DND-41 (cell line): ENCODE data around the gene TRPM1.

Source experiments
- ATAC-seq: fragments of 200-7000 bp; cut with Tn5 transposase; 3 replicates; pipeline ENCODE4 v1.9.1; 2021; ENCODE audit warnings: low read depth; ENCODE audit not compliant: insufficient read depth
- DNase-seq: peaks from one replicate; pipeline ENCODE4 v3.0.0-alpha.2; 2020
- H2AFZ ChIP-seq: 2 replicates; pipeline ENCODE4 v1.6.0; 2012; ENCODE audit warnings: low read depth, low read length
- H3K27ac ChIP-seq: 2 replicates; pipeline ENCODE4 v1.5.1; 2012; ENCODE audit warnings: low read length, inconsistent platforms
- H3K27me3 ChIP-seq: fragments of 200-600 bp; sonication (generic); 2 replicates; pipeline ENCODE4 v1.6.0; 2012; ENCODE audit warnings: low read length, mild to moderate bottlenecking, inconsistent platforms; ENCODE audit not compliant: insufficient read depth, poor library complexity
- H3K36me3 ChIP-seq: 2 replicates; pipeline ENCODE4 v1.5.1; 2012; ENCODE audit warnings: low read length, inconsistent platforms; ENCODE audit not compliant: insufficient read depth
- H3K4me1 ChIP-seq: 2 replicates; pipeline ENCODE4 v1.5.1; 2012; ENCODE audit warnings: mild to moderate bottlenecking, low read length; ENCODE audit not compliant: insufficient read depth
- H3K4me2 ChIP-seq: 2 replicates; pipeline ENCODE4 v1.6.0; 2012; ENCODE audit warnings: mild to moderate bottlenecking, moderate library complexity, low read length, inconsistent platforms; ENCODE audit not compliant: insufficient read depth
- H3K4me3 ChIP-seq, 2 experiments: fragments of 200-600 bp in 1 of 2; shearing (Covaris generic) in 1 of 2; 2 replicates each; pipeline ENCODE4 v1.5.1; 2012 to 2016; ENCODE audit warnings: inconsistent platforms in 2 of 2, low read length in 2 of 2, mild to moderate bottlenecking in 2 of 2, low read depth in 1 of 2, moderate library complexity in 1 of 2
- H3K79me2 ChIP-seq: 2 replicates; pipeline ENCODE4 v1.6.0; 2012; ENCODE audit warnings: low read length, inconsistent platforms; ENCODE audit not compliant: insufficient read depth
- H3K9ac ChIP-seq: 2 replicates; pipeline ENCODE4 v1.6.0; 2012; ENCODE audit warnings: low read depth, mild to moderate bottlenecking, inconsistent platforms, low read length, moderate library complexity
- H3K9me3 ChIP-seq: 2 replicates; pipeline ENCODE4 v1.5.1; 2012; ENCODE audit warnings: low read length, moderate library complexity, mild to moderate bottlenecking, inconsistent platforms; ENCODE audit not compliant: insufficient read depth, severe bottlenecking
- H4K20me1 ChIP-seq: 2 replicates; pipeline ENCODE4 v1.6.0; 2012; ENCODE audit warnings: low read length; ENCODE audit not compliant: insufficient read depth
- EZH2 ChIP-seq: IDR thresholded peaks from 3 replicates; pipeline ENCODE4 v1.6.1; 2012; ENCODE audit warnings: borderline replicate concordance, low read depth, mild to moderate bottlenecking, moderate library complexity, low read length, inconsistent platforms; ENCODE audit not compliant: severe bottlenecking
- TF ChIP-seq, protein P1 (sequence below): IDR thresholded peaks from 2 replicates; pipeline ENCODE4 v1.5.1; 2012; ENCODE audit warnings: borderline replicate concordance, low read length, moderate library complexity, mild to moderate bottlenecking; ENCODE audit not compliant: poor library complexity, severe bottlenecking; ENCODE audit errors: extremely low read depth

The TRPM1 gene

DNA sequence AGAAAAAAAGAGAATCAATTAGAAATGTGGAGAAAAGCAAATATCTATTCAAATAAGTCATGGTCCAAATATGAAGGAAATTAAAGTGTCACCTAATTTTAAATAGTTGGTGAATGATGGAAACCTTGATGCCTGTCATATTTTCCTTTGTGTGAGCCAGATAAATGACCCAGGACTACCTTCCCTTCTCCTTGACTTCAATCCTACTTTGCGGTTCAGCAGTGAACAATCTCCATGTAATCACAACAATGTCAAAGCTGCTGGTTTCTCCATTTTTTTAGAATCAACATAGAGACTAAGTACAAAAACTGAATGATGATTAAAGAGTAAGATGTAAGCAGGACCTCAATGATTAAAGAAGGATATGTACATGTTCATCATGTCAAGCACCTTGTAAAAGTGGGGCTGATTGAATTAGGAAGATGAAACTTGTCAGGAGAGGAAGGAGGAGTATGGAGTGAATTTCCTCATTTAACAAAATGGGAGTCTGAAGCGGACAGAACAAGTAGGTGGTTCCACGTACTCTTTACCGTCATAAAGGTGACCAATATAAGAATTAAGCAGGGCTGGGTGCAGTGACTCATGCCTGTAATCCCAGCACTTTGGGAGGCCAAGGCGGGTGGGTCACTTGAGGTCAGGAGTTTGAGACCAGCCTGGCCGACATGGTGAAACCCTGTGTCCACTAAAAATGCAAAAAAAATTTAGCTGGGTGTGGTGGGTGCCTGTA is 43.1 kb downstream of the TRPM1 start:
- no peak for DNase-seq
- H4K20me1 ChIP-seq: no peaks in the 10 kb centered on the region
- no peak overlapping the region for H2AFZ ChIP-seq
- H3K4me2 ChIP-seq: no peak overlapping the region
- H3K4me1 ChIP-seq: no peaks in the 10 kb centered on the region
- no peak overlapping the region for H3K27ac ChIP-seq
- H3K4me3 ChIP-seq: no peak overlapping the region
- no peak for TF ChIP-seq EZH2
- TF ChIP-seq, protein P1, sequence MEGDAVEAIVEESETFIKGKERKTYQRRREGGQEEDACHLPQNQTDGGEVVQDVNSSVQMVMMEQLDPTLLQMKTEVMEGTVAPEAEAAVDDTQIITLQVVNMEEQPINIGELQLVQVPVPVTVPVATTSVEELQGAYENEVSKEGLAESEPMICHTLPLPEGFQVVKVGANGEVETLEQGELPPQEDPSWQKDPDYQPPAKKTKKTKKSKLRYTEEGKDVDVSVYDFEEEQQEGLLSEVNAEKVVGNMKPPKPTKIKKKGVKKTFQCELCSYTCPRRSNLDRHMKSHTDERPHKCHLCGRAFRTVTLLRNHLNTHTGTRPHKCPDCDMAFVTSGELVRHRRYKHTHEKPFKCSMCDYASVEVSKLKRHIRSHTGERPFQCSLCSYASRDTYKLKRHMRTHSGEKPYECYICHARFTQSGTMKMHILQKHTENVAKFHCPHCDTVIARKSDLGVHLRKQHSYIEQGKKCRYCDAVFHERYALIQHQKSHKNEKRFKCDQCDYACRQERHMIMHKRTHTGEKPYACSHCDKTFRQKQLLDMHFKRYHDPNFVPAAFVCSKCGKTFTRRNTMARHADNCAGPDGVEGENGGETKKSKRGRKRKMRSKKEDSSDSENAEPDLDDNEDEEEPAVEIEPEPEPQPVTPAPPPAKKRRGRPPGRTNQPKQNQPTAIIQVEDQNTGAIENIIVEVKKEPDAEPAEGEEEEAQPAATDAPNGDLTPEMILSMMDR: no peak
- no peak for ATAC-seq
- H3K9ac ChIP-seq: no peak overlapping the region
- H3K9me3 ChIP-seq: peaks cover 2% of the 10 kb centered on the region
- H3K79me2 ChIP-seq: no peaks in the 10 kb centered on the region
- H3K27me3 ChIP-seq: no peaks in the 10 kb centered on the region
- no peaks in the 10 kb centered on the region for H3K36me3 ChIP-seq

DNA sequence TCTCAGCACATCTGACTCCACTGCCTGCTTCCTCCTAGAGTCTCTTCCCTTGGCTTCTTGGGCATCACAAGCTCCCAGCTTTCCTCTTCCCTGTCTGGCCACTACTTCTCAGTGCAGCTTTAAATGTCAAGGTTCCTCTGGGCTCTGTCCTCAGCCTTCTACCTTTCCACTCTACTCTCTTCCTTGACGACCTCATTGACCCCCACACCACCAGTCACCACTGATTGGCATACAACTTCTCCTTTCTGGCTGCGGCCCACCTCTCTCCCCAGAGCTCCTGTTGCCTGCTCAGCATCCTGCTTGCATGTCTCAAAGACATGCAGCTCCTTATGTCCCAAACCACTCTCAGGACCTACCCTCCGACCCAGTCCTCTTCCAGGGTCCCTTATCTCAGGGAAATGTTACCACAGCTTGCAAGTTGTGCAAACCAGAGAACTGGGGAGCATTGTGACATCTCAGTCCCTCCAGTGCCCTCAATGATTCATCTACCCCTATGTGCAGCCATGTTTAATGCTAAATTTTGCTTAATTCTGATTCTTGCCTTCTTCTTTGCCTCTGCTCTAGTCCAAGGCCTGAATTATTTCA is 49.9 kb downstream of the TRPM1 start:
- H3K4me3 ChIP-seq: no peak overlapping the region
- no peak overlapping the region for H3K27ac ChIP-seq
- no peaks in the 10 kb centered on the region for H3K79me2 ChIP-seq
- H4K20me1 ChIP-seq: no peaks in the 10 kb centered on the region
- H3K4me2 ChIP-seq: no peak overlapping the region
- no peaks in the 10 kb centered on the region for H3K4me1 ChIP-seq
- TF ChIP-seq EZH2: no peak
- TF ChIP-seq, protein P1: no peak
- H3K36me3 ChIP-seq: no peaks in the 10 kb centered on the region
- H2AFZ ChIP-seq: no peak overlapping the region
- ATAC-seq (no peak), DNase-seq (no peak)
- H3K9ac ChIP-seq: no peak overlapping the region
- no peaks in the 10 kb centered on the region for H3K27me3 ChIP-seq
- H3K9me3 ChIP-seq: no peaks in the 10 kb centered on the region

DNA sequence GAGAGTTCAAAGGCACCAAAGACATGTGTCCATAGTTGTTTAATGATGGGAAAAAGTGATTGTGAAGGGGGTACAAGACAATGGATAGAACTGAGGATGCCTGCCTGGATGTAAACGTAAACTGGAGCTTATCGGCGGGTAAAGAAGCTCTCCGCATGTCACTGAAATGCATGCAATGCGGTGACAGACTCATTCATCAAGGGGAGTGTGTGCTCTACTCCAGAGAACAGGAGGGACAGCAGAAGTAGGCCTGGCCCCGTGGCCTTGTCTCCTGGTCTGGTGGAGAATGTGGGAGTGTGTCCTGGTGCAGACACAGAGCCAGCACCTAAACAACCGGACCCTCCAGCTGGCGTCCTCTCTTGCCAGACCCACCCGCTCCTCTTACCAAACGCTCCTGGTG is 50.6 kb downstream of the TRPM1 start:
- no peak overlapping the region for H2AFZ ChIP-seq
- TF ChIP-seq EZH2: no peak
- no peak for ATAC-seq

More for the DNA sequence above, 50.6 kb downstream of the TRPM1 start:
- Histone ChIP-seq H3K79me2 (no peaks in the 10 kb centered on the region), H3K4me1 (no peaks in the 10 kb centered on the region), H3K4me3 (no peak overlapping the region), H4K20me1 (no peaks in the 10 kb centered on the region), H3K27me3 (no peaks in the 10 kb centered on the region), H3K4me2 (no peak overlapping the region), H3K9ac (no peak overlapping the region), H3K36me3 (no peaks in the 10 kb centered on the region), H3K9me3 (no peaks in the 10 kb centered on the region), H3K27ac (no peak overlapping the region)
- DNase-seq: no peak
